RWPE1 (cell line): ENCODE results near the gene METTL27.
"Not testable (repeated sequence)": the region's sequence is repeated elsewhere in the genome, so short reads cannot be mapped to it uniquely, and the experiment has no call there.

Experiments used
- CTCF ChIA-PET: fragments of 350-600 bp; sonication (Branson Sonifier 250); formaldehyde crosslinking; extraction: SDS; loops from one replicate; lab custom pipeline; 2021; lab: Yijun Ruan, JAX
- POLR2A ChIA-PET: fragments of 400-600 bp; formaldehyde crosslinking; extraction: SDS; loops from one replicate; lab custom pipeline; 2020; ENCODE audit warnings: antibody characterized with exemption; ENCODE audit not compliant: low non-redundant PET; lab: Yijun Ruan, JAX
- DNase-seq: peaks from one replicate; pipeline ENCODE4 v3.0.0; 2012; ENCODE audit warnings: low spot score
- H3K27ac ChIP-seq: fragments of 450-650 bp; 2 replicates; pipeline ENCODE4 v1.5.1; 2017
- TF ChIP-seq, protein P1 (sequence below): fragments of 450-650 bp; conservative IDR thresholded peaks from 2 replicates; pipeline ENCODE4 v1.5.1; 2017; ENCODE audit warnings: low read depth, mild to moderate bottlenecking

Gene METTL27

DNA sequence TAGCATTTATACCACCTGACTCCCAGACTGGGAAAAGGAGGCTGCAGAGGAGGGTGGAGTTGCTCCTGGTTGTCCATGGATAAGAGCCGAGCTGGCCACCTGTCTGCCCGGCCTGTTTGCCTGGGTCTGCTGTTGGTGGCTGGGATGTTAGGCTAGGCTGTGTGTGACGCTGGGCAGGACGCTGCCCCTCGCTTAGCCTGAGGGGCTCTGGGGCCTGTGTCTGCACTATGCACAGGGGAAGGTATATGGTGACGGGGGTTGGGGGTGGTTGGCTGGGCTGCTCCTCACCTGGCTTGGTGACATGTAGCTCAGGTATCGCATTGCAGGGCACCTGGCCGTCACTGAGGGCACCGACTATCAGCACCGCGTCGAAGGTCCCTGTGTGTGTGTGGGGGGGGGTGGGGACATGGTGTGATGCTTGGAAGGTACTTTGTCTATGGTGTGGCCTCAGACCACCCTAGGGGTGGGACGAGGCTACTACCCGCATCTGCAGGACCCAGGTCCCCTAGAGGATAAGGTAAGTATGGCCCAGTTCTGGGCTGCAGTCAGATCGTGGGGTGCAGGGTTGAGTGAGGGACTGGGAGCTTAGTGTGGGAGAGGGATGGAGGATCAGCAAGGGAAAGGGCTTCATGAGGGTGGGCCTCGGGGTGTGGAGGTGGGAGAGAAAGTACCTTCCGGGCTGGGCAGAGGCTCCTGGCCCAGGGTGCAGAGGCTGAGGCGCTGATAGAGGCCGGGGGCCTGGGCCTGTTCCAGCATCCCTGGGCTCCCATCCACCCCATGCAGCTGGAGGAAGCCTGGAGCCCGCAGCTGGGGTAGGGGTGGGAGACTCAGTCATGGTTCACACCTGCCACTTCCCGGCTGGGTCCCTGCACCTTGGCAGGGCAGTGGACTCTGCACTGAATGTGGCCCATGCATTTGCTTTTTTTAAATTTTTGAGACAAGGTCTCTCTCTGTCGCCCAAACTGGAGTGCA, 2.3 kb downstream of the METTL27 start:
- no peak for DNase-seq
- H3K27ac ChIP-seq, result peak overlapping the region; percentile 87
- POLR2A ChIA-PET, result no interaction called here
- TF ChIP-seq, protein P1, sequence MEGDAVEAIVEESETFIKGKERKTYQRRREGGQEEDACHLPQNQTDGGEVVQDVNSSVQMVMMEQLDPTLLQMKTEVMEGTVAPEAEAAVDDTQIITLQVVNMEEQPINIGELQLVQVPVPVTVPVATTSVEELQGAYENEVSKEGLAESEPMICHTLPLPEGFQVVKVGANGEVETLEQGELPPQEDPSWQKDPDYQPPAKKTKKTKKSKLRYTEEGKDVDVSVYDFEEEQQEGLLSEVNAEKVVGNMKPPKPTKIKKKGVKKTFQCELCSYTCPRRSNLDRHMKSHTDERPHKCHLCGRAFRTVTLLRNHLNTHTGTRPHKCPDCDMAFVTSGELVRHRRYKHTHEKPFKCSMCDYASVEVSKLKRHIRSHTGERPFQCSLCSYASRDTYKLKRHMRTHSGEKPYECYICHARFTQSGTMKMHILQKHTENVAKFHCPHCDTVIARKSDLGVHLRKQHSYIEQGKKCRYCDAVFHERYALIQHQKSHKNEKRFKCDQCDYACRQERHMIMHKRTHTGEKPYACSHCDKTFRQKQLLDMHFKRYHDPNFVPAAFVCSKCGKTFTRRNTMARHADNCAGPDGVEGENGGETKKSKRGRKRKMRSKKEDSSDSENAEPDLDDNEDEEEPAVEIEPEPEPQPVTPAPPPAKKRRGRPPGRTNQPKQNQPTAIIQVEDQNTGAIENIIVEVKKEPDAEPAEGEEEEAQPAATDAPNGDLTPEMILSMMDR, result no peak
- CTCF ChIA-PET, result interaction anchor here (0.5 to 0.6 kb wide), 2 partner anchors 212 to 367 kb away, joined by 3 read pairs; no protein-coding TSS in a partner anchor

DNA sequence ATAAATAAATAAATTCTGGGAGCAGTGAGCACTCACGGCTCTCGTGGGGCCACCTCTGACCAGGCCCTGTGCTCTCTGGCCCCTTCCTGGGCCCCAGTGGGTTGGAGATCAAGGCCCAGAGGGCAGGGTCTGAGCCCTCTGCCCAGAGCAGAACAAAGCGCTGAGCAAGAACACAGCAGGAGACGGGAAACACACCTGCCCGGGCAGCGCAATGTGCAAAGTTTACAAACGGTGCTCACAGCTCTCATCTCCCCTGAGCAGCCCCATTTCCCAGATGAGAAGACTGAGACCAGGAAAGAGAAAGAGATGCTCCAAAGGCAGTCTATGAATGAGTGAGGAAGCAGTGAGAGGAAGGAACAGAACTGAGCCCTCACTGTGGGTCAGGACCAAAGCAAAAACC, 3.0 kb downstream of the METTL27 start:
- ChIA-PET POLR2A (no interaction called here), CTCF (no interaction called here)
- peak overlapping the region; percentile 87 for H3K27ac ChIP-seq
- TF ChIP-seq, protein P1, result no peak
- DNase-seq, result no peak

DNA sequence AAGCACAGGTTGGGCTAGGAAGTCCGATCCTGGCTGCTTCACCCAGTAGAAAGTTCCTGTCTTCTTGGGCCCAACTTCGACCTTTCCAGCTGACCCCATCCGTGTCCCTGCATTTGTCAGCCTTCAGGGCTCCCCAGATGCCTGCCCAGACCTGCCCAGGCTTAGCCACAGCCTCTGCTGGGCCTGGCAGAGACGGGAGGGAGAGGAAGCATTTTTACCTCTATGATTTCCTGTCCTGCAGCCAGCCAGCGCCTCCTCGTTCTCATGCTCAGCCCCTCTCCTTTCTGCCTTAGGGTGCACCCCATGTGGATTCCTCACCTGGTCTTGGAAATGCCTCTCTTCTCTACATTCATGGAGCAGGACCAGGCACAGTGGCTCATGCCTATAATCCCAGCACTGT, 3.7 kb downstream of the METTL27 start:
- peak overlapping the region; percentile 87 for H3K27ac ChIP-seq
- TF ChIP-seq, protein P1, result no peak
- POLR2A ChIA-PET, result interaction anchor here (0.6 kb wide), 1 partner anchor 18 kb away, joined by 4 read pairs; no protein-coding TSS in a partner anchor
- DNase-seq, result peak; percentile 72
- CTCF ChIA-PET, result interaction anchor here (0.5 kb wide), 1 partner anchor 114 kb away, joined by 3 read pairs; no protein-coding TSS in a partner anchor

DNA sequence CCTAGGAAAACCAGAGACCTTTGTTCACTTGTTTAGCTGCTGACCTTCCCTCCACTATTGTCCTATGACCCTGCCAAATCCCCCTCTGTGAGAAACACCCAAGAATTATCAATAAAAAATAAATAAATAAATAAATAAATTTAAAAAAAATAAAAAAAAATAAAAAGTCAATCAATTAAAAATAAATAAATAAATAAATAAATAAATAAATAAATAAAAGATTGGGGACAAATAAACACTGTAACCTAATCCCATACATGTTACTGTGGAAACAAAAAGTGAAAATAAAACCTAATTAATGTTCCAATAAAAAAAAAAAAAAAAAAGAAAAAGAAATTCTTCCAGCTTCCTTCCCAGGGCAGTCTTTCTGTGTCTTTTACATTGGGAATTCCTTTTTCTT, 5.1 kb downstream of the METTL27 start:
- DNase-seq, CTCF ChIA-PET, POLR2A ChIA-PET: not testable (repeated sequence)
- peak overlapping the region; percentile 87 for H3K27ac ChIP-seq

DNA sequence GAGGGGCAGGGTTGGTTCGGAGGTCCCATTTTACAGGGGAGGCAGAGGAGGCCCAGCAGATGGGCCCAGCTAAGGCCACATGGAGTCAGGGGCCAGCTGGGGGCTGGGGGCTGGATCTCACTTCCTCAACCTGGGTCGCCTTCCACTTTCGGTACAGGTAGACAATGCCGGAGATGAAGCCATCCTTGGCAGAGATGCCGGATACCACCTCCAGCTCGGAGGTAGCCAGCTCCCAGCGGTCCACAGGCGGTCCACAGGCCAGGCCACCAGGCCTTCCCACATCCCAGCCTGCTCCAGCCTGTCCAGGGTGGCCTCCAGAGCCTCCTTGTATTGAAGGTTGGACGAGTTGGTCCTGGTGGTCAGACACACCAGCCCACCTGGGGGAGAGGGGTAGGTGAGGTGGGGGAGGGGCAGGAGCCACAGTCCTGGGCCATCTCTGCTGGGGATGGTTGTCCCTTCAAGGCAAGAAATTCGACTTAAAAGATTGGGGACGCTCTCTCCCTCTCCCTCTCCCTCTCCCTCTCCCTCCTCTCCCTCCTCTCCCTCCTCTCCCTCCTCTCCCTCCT, 7.6 kb downstream of the METTL27 start:
- no peak for DNase-seq
- CTCF ChIA-PET, result no interaction called here
- TF ChIP-seq, protein P1, result no peak
- POLR2A ChIA-PET, result interaction anchor here (1.3 kb wide), 1 partner anchor 96 kb away, joined by 4 read pairs; the partner anchor contains the start of gene ABHD11
- H3K27ac ChIP-seq, result no peak overlapping the region

DNA sequence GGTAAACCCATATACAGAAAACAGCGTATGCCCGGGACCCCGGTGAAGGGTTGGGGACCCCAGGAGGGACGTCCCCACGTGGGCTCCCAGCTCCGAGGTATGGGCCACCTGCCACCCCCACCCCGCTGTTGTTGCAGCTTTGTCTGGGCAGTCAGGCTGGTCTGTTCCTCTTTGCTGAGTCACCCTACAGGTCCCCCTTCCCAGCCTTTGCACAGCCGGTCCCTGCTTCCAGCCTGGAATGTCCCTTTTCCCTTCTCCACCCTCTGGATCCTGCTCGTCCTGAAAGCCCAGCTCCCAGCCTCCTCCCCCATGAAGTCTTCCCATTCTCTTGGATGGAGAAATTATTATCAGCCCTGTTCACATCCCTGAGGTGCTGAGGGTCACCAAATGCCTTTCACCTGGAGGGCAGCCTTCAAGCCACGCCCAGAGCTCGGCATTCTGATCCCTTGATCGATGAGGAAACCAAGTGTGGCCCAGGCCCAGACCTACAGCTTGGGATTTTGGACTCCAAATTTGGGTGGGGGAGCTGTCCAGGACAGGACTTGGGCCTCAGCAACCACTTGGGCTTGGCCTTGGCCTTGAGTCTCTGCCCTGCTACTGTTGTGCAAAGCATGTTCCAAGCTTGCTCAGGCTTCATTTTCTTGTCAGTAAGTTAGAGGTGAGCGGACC, 8.9 kb downstream of the METTL27 start:
- CTCF ChIA-PET, result interaction anchor here (0.5 to 0.9 kb wide), 5 partner anchors 21 to 370 kb away, joined by 3 to 6 read pairs (median 3); no protein-coding TSS in a partner anchor
- TF ChIP-seq, protein P1, result no peak
- DNase-seq, result no peak
- peak overlapping the region; percentile 52 for H3K27ac ChIP-seq
- POLR2A ChIA-PET, result interaction anchor here (0.6 to 1.5 kb wide), 3 partner anchors 10 to 213 kb away, joined by 4 to 8 read pairs (median 6); partner anchors contain the start of gene ABHD11
